Endothelial cell of umbilical vein (primary cell): ENCODE results near the gene RIMBP2.

Source experiments
- EZH2 ChIP-seq: IDR thresholded peaks from 2 replicates; pipeline ENCODE4 v1.6.1; 2012; ENCODE audit warnings: borderline replicate concordance, low read depth, mild to moderate bottlenecking, moderate library complexity, low read length, inconsistent platforms; ENCODE audit not compliant: severe bottlenecking
- FOS ChIP-seq: IDR thresholded peaks from 2 replicates; pipeline ENCODE4 v1.6.1; 2011; ENCODE audit warnings: mild to moderate bottlenecking, low read length, moderate library complexity, borderline replicate concordance; ENCODE audit not compliant: insufficient read depth
- MYC ChIP-seq: IDR thresholded peaks from one replicate; pipeline ENCODE4 v1.6.1; 2011; ENCODE audit warnings: mild to moderate bottlenecking, low read depth, low read length
- POLR2A ChIP-seq: IDR thresholded peaks from 2 replicates; pipeline ENCODE4 v1.6.1; 2012; ENCODE audit warnings: low read depth, mild to moderate bottlenecking, control low read depth, low read length
- TF ChIP-seq, protein P1 (sequence below), 2 donors: IDR thresholded peaks; 1 replicate in 1 of 2; 2 replicates in 1 of 2; pipeline ENCODE4 v1.5.1; 2011; ENCODE audit warnings: low read length in 2 of 2, mild to moderate bottlenecking in 2 of 2, moderate library complexity in 2 of 2, control low read depth in 1 of 2, inconsistent platforms in 1 of 2, low read depth in 1 of 2; ENCODE audit not compliant: insufficient read depth in 1 of 2; ENCODE audit errors: extremely low read depth in 1 of 2

GRCh38 chr12:130742112-130742511 lies 26.0 kb upstream of the RIMBP2 start:
- TF ChIP-seq MYC (no peak), EZH2 (no peak), POLR2A (no peak), FOS (no peak)
- TF ChIP-seq, protein P1, sequence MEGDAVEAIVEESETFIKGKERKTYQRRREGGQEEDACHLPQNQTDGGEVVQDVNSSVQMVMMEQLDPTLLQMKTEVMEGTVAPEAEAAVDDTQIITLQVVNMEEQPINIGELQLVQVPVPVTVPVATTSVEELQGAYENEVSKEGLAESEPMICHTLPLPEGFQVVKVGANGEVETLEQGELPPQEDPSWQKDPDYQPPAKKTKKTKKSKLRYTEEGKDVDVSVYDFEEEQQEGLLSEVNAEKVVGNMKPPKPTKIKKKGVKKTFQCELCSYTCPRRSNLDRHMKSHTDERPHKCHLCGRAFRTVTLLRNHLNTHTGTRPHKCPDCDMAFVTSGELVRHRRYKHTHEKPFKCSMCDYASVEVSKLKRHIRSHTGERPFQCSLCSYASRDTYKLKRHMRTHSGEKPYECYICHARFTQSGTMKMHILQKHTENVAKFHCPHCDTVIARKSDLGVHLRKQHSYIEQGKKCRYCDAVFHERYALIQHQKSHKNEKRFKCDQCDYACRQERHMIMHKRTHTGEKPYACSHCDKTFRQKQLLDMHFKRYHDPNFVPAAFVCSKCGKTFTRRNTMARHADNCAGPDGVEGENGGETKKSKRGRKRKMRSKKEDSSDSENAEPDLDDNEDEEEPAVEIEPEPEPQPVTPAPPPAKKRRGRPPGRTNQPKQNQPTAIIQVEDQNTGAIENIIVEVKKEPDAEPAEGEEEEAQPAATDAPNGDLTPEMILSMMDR (IDR thresholded peaks at IDR 0.05; ENCODE audit: extremely low read depth in 1 of 2, insufficient read depth in 1 of 2, low read depth in 1 of 2, low read length in 2 of 2) = no peak
